Subcutaneous adipose tissue (tissue), 4 donors: ENCODE results near the gene SCN8A. TPM values are rescaled to one million over a fixed set of nuclear protein-coding genes. Genes with fewer than 3 reads are reported as not detected.

Experiments
- total RNA-seq, 4 donors: library from RNA; depleted of rRNA; stranded (reverse); fragments of >200 nt; gene quantifications; one replicate each; pipeline ENCODE4 v1.1.0, GENCODE V29; 2016
- TF ChIP-seq, protein P1 (sequence below): fragments of 450-650 bp; IDR thresholded peaks from one replicate; pipeline ENCODE4 v1.5.1; 2016; ENCODE audit warnings: low read depth, mild to moderate bottlenecking, control low read depth, antibody characterized with exemption, moderate library complexity

The SCN8A gene
- total RNA-seq, 4 donors from 2014 or later: 0.19 to 1.2 (median 0.68) TPM

GRCh38 chr12:51766067-51766676 is 175.1 kb downstream of the SCN8A start:
- TF ChIP-seq, protein P1, sequence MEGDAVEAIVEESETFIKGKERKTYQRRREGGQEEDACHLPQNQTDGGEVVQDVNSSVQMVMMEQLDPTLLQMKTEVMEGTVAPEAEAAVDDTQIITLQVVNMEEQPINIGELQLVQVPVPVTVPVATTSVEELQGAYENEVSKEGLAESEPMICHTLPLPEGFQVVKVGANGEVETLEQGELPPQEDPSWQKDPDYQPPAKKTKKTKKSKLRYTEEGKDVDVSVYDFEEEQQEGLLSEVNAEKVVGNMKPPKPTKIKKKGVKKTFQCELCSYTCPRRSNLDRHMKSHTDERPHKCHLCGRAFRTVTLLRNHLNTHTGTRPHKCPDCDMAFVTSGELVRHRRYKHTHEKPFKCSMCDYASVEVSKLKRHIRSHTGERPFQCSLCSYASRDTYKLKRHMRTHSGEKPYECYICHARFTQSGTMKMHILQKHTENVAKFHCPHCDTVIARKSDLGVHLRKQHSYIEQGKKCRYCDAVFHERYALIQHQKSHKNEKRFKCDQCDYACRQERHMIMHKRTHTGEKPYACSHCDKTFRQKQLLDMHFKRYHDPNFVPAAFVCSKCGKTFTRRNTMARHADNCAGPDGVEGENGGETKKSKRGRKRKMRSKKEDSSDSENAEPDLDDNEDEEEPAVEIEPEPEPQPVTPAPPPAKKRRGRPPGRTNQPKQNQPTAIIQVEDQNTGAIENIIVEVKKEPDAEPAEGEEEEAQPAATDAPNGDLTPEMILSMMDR: no peak

DNA sequence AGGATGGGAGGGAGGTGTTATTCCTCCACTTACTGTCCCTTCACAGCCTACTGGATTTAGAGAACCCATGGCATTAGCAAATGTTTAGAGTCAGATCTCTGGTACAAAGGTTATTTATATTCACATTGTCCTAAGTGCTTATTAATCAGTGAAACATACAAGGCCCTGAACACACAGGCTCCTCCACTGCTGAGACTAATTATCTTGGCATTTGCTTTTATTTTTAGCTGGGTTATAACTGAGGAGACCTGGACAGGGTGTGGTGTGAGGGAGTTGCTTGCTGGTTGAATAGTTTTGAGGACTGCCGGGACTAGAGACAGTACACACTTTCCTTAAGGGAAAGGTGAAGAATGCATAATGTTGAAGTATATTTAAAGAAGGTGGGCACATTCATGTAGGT is 180.0 kb downstream of the SCN8A start:
- TF ChIP-seq, protein P1: no peak

GRCh38 chr12:51773145-51773869 is 182.3 kb downstream of the SCN8A start:
- TF ChIP-seq, protein P1: no peak

DNA sequence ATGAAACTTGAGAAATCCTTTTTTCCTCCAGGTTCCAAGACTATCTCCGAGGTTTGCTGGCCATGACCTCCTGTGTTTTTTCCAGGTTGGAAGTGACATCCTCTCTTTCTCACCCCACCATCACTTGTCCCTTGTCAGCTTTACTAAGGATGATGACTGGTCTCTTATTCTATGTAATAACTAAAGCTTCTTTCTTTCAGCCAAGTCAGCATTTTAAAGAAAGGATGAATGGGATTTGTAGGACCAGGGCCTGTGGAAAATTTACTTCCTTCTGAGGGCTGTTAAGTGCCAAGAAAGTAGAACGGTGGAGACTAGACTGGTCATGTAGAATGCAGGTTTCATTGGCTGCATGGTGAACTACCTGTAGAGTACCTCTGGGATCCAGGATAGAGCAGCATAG is 183.9 kb downstream of the SCN8A start:
- TF ChIP-seq, protein P1: no peak

- TF ChIP-seq, protein P1: no peak
Measured at GRCh38 chr12:51777457-51777856, 186.4 kb downstream of the SCN8A start.

DNA sequence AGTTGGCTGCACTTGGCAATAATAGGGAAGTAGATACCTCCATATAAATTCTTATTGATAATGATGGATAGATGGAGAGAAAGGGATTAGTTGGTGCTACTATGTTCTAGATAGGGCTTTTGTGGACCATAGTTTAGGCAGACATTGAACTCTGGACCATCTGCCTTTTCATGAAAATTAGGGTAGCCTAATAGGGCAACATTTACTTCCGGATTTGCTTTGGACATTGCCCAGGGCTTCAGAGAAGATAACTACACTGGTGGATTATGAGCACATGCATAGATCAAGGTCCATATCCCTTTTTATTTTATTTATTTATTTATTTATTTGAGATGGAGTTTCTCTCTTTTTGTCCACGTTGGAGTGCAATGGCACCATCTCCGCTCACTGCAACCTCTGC is 186.9 kb downstream of the SCN8A start:
- TF ChIP-seq, protein P1: no peak

DNA sequence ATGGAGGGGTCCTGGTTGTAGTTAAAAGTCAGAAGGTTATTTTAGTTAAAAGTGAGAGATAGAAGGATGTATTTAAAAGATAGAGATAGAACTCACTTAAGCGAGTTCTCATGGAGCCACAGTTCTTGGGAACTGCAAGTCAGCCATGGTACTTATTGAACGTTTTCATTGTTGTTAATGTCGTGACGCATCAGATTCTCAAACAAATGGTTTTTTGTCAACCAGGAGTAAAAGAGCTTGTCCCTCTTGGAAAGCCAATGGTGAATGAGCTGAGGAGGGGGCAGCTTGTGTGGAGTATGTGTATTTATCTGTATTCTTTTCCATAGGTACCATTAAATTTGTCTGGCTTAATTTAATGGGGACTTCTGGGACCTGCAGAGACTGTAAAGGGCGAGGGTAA is 188.8 kb downstream of the SCN8A start:
- TF ChIP-seq, protein P1: no peak
